Nephron (organoid): ENCODE measurements around the gene UBC.
"Not testable (repeated sequence)": the region's sequence is repeated elsewhere in the genome, so short reads cannot be mapped to it uniquely, and the experiment has no call there.

Experiments used
- H3K27ac Mint-ChIP-seq, 3 experiments: 2 replicates each; pipeline ENCODE4 v1.8.0; 2020; ENCODE audit warnings: mixed read lengths in 3 of 3, mild to moderate bottlenecking in 2 of 3, moderate library complexity in 1 of 3
- H3K27me3 Mint-ChIP-seq: 2 replicates; pipeline ENCODE4 v1.8.0; 2021; ENCODE audit warnings: low read depth, mild to moderate bottlenecking, moderate library complexity, mixed read lengths
- H3K36me3 Mint-ChIP-seq: 2 replicates; pipeline ENCODE4 v1.8.0; 2020; ENCODE audit warnings: low read depth, mixed read lengths
- H3K4me1 Mint-ChIP-seq: 2 replicates; pipeline ENCODE4 v1.8.0; 2020; ENCODE audit warnings: mixed read lengths
- H3K4me3 Mint-ChIP-seq, 3 experiments: 2 replicates each; pipeline ENCODE4 v1.8.0; 2020; ENCODE audit warnings: mild to moderate bottlenecking in 3 of 3, mixed read lengths in 3 of 3, moderate library complexity in 2 of 3
- H3K9me3 Mint-ChIP-seq: 2 replicates; pipeline ENCODE4 v1.8.0; 2020; ENCODE audit warnings: mixed read lengths
- CTCF ChIP-seq, 3 experiments: fragments of 200-600 bp; sonication (generic); IDR thresholded peaks; one replicate each; pipeline ENCODE4 v1.5.0; 2021; ENCODE audit warnings: antibody characterized with exemption in 3 of 3; ENCODE audit not compliant: unreplicated experiment in 3 of 3

The UBC gene

GRCh38 chr12:124913474-124914391 lies 717 bp downstream of the UBC start:
- TF ChIP-seq CTCF (IDR thresholded peaks at IDR 0.05; ENCODE audit: unreplicated experiment in 3 of 3) = peak; percentile 44 to 62 (median 49)
- peaks cover 78% of the 10 kb centered on the region for H3K4me1 Mint-ChIP-seq
- H3K36me3 Mint-ChIP-seq = peaks cover 47% of the 10 kb centered on the region
- peaks cover 2% of the 10 kb centered on the region for H3K9me3 Mint-ChIP-seq
- H3K27ac Mint-ChIP-seq = peak overlapping the region; percentile 95 to 99 (median 97)
- H3K4me3 Mint-ChIP-seq = peak overlapping the region; percentile 96 to 100 (median 99)
- peaks cover 5% of the 10 kb centered on the region for H3K27me3 Mint-ChIP-seq

- Mint-ChIP-seq H3K4me3 (peak overlapping the region; percentile 96 to 100 (median 99)), H3K36me3 (peaks cover 47% of the 10 kb centered on the region)
- H3K27me3 Mint-ChIP-seq = not testable (repeated sequence)
Measured at GRCh38 chr12:124912529-124913287, 1.7 kb downstream of the UBC start.

GRCh38 chr12:124911521-124911920 lies 2.9 kb downstream of the UBC start:
- Mint-ChIP-seq H3K4me3 (peak overlapping the region; percentile 58 to 71 (median 65)), H3K4me1 (peaks cover 62% of the 10 kb centered on the region), H3K36me3 (peaks cover 47% of the 10 kb centered on the region)
- not testable (repeated sequence) for H3K9me3 Mint-ChIP-seq, H3K27ac Mint-ChIP-seq, H3K27me3 Mint-ChIP-seq

More at GRCh38 chr12:124912529-124913287, 1.7 kb downstream of the UBC start:
- not testable (repeated sequence) for H3K9me3 Mint-ChIP-seq, H3K27ac Mint-ChIP-seq
- peaks cover 71% of the 10 kb centered on the region for H3K4me1 Mint-ChIP-seq

DNA sequence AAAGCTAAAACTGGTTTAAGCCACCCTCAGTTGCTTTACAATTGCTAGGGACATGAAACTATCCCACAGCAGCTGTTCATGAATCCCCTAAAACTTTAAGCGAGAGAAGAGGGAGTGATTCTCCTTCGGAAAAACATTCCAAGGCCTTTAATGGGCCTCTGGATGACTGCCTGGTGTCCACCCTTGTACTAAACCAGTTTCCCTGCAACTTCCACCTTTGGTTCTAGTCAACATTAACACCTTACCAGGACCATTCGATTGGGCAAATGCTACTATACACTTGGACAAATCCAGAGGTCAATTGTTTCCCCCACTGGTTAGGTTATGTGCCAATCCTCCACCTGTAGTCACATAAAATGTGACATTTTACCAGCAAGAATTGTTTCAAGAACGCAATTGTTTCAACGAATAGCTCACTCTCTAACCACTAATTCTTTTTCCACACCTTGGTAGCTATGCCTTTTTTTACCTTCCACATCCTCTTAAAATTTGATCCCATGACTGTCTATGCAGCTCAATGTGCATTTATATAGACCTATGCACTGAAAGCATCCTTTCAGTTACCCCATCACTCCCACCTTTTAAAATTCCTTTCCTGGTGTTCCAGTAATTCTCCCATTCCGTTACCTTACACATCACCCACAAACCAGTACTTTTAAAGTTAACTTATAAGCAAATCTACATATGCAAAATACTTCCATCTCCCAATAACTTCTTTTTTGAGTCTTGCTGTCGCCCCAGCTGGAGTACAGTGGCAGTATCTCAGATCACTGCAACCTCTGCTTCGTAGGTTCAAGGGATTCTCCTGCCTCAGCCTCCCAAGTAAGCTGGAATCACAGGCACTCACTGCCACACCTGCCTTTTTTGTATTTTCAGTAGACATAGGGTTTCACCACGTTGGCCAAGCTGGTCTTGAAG lies 3.6 kb downstream of the UBC start:
- peak overlapping the region; percentile 62 to 71 (median 65) for H3K4me3 Mint-ChIP-seq
- H3K27ac Mint-ChIP-seq = peak overlapping the region in 2 of 3 experiments; percentile 41 to 54
- no peak for TF ChIP-seq CTCF (IDR thresholded peaks at IDR 0.05; ENCODE audit: unreplicated experiment in 3 of 3)
- peaks cover 5% of the 10 kb centered on the region for H3K27me3 Mint-ChIP-seq
- peaks cover 2% of the 10 kb centered on the region for H3K9me3 Mint-ChIP-seq
- peaks cover 60% of the 10 kb centered on the region for H3K4me1 Mint-ChIP-seq
- H3K36me3 Mint-ChIP-seq = peaks cover 47% of the 10 kb centered on the region

GRCh38 chr12:124909831-124910560 lies 4.5 kb downstream of the UBC start:
- H3K36me3 Mint-ChIP-seq = peaks cover 47% of the 10 kb centered on the region
- peak overlapping the region in 2 of 3 experiments; percentile 41 to 54 for H3K27ac Mint-ChIP-seq
- H3K4me1 Mint-ChIP-seq = peaks cover 56% of the 10 kb centered on the region
- no peak for TF ChIP-seq CTCF (IDR thresholded peaks at IDR 0.05; ENCODE audit: unreplicated experiment in 3 of 3)
- H3K4me3 Mint-ChIP-seq = peak overlapping the region; percentile 62 to 71 (median 65)
- peaks cover 2% of the 10 kb centered on the region for H3K9me3 Mint-ChIP-seq
- H3K27me3 Mint-ChIP-seq = peaks cover 5% of the 10 kb centered on the region
